Ovary (tissue), 3 donors: ENCODE measurements around the gene ZNF800.

Experiments
- CTCF ChIP-seq, 3 donors: fragments of 450-650 bp in 2 of 3; fragments of 200-600 bp in 1 of 3; IDR thresholded peaks; one replicate each; pipeline versions ENCODE4 v1.5.1 to v1.8.0; 2016 to 2022; ENCODE audit warnings: antibody characterized with exemption in 3 of 3, mild to moderate bottlenecking in 1 of 3
- POLR2A ChIP-seq: fragments of 450-650 bp; IDR thresholded peaks from one replicate; pipeline ENCODE4 v1.6.1; 2017; ENCODE audit warnings: antibody characterized with exemption, mild to moderate bottlenecking, moderate library complexity
- donor health status: DM: no; HTN: no; CAD: no.

DNA sequence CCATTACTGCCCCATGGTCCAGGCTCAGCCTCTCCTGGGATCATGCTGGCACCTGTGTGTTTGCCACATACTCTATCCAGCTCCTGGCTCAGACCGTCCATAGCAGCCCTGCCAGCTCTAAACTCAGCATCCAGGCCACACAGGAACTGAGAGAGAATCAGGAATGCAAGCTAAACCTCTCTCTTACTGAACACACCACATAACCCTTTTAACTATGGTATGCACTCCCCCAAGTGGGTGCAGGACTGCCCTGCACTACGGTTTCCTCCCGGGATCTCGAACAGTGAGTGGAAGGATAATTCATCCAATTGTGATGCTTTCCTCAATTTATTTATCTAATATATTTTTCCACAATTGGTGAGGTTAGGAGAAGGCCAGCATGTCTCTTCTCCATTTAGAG lies 17.1 kb upstream of the ZNF800 start:
- TF ChIP-seq CTCF (IDR thresholded peaks at IDR 0.05) (no peak), POLR2A (no peak)
